ENCODE data around the gene KRTAP9-6. TPM values are rescaled to one million over a fixed set of nuclear protein-coding genes. Genes with fewer than 3 reads are reported as not detected.
"Not testable (repeated sequence)": the region's sequence is repeated elsewhere in the genome, so short reads cannot be mapped to it uniquely, and the experiment has no call there.

KRTAP9-6 gene
- polyA plus RNA-seq, 3 donors = not detected

GRCh38 chr17:41267711-41268110 lies 2.5 kb downstream of the KRTAP9-6 start:
- TF ChIP-seq CTCF (IDR thresholded peaks at IDR 0.05) = no peak
- Histone ChIP-seq H3K4me1 (ENCODE audit: control insufficient read depth in 1 of 2, insufficient read depth in 2 of 2, low read length in 2 of 2) (no peaks in the 10 kb centered on the region), H3K27me3 (ENCODE audit: control insufficient read depth in 2 of 2, insufficient read depth in 2 of 2, low read length in 2 of 2) (peaks cover 0 to 6% of the 10 kb centered on the region in 2 donors), H3K27ac (ENCODE audit: low read depth in 1 of 2, low read length in 2 of 2) (no peak overlapping the region), H3K36me3 (replicated peaks in 1 of 2; ENCODE audit: control insufficient read depth in 1 of 2, insufficient read depth in 2 of 2, low read length in 2 of 2) (no peaks in the 10 kb centered on the region), H3K4me3 (replicated peaks in 1 of 3; ENCODE audit: low read depth in 2 of 3, low read length in 3 of 3) (no peak overlapping the region), H3K79me2 (ENCODE audit: insufficient read depth, low read length) (no peaks in the 10 kb centered on the region), H3K9ac (ENCODE audit: insufficient read depth, low read length, poor library complexity, severe bottlenecking) (no peak overlapping the region), H2AFZ (ENCODE audit: insufficient read depth, low read depth, low read length, poor library complexity, severe bottlenecking) (no peak overlapping the region), H3K9me3 (replicated peaks in 1 of 2; ENCODE audit: control insufficient read depth in 1 of 2, insufficient read depth in 1 of 2, low read length in 2 of 2) (no peaks in the 10 kb centered on the region), H3K4me2 (replicated peaks; ENCODE audit: extremely low read depth, low read length, poor library complexity, severe bottlenecking) (no peak overlapping the region), H4K20me1 (ENCODE audit: insufficient read depth, low read length) (no peaks in the 10 kb centered on the region)
- H3K27me3 Mint-ChIP-seq (ENCODE audit: low read depth in 3 of 3) = peaks cover 6 to 18% (median 13%) of the 10 kb centered on the region in 3 donors
- no peaks in the 10 kb centered on the region for H3K4me1 Mint-ChIP-seq
- no CpG with 5 or more reads among the region's 3 CpGs for WGBS (ENCODE audit: insufficient coverage)
- no peak for DNase-seq
- H3K27ac Mint-ChIP-seq = no peak overlapping the region
- peaks cover 0 to 2% (median 0%) of the 10 kb centered on the region in 7 donors for H3K9me3 Mint-ChIP-seq
- intact Hi-C loops (cut with micrococcal nuclease) = no loop called here
- no peaks in the 10 kb centered on the region for H3K36me3 Mint-ChIP-seq
- no peak overlapping the region for H3K4me3 Mint-ChIP-seq

DNA sequence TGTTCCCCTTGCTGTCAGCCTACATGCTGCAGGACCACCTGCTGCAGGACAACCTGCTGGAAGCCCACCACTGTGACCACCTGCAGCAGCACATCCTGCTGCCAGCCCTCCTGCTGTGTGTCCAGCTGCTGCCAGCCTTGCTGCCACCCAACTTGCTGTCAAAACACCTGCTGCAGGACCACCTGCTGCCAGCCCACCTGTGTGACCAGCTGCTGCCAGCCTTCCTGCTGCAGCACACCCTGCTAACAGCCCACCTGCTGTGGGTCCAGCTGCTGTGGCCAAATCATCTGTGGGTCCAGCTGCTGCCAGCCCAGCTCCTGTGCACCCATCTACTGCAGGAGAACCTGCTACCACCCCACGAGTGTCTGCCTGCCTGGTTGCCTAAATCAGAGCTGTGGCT lies 6.1 kb downstream of the KRTAP9-6 start:
- H4K20me1 ChIP-seq (ENCODE audit: insufficient read depth, low read length); H2AFZ ChIP-seq (ENCODE audit: insufficient read depth, low read depth, low read length, poor library complexity, severe bottlenecking); H3K9me3 Mint-ChIP-seq; intact Hi-C loops (cut with micrococcal nuclease); H3K9me3 ChIP-seq (replicated peaks in 1 of 2; ENCODE audit: control insufficient read depth in 1 of 2, insufficient read depth in 1 of 2, low read length in 2 of 2); H3K4me3 ChIP-seq (replicated peaks in 1 of 3; ENCODE audit: low read depth in 2 of 3, low read length in 3 of 3); H3K4me3 Mint-ChIP-seq; DNase-seq; H3K27ac Mint-ChIP-seq; H3K9ac ChIP-seq (ENCODE audit: insufficient read depth, low read length, poor library complexity, severe bottlenecking); H3K27me3 ChIP-seq (ENCODE audit: control insufficient read depth in 2 of 2, insufficient read depth in 2 of 2, low read length in 2 of 2); H3K4me1 Mint-ChIP-seq; H3K36me3 ChIP-seq (replicated peaks in 1 of 2; ENCODE audit: control insufficient read depth in 1 of 2, insufficient read depth in 2 of 2, low read length in 2 of 2); H3K4me2 ChIP-seq (replicated peaks; ENCODE audit: extremely low read depth, low read length, poor library complexity, severe bottlenecking); H3K4me1 ChIP-seq (ENCODE audit: control insufficient read depth in 1 of 2, insufficient read depth in 2 of 2, low read length in 2 of 2); H3K27ac ChIP-seq (ENCODE audit: low read depth in 1 of 2, low read length in 2 of 2); H3K36me3 Mint-ChIP-seq; H3K79me2 ChIP-seq (ENCODE audit: insufficient read depth, low read length): not testable (repeated sequence)
- 83% methylated on average over 1 of the region's 1 CpG for WGBS (ENCODE audit: insufficient coverage)
- H3K27me3 Mint-ChIP-seq (ENCODE audit: low read depth in 3 of 3) = peaks cover 5 to 13% (median 11%) of the 10 kb centered on the region in 3 donors
